Activated CD4-positive, alpha-beta T cell treated with anti-CD3 and anti-CD28 coated beads, Interleukin-2, Interleukin-6, amounts not matched to agents 100 ng/mL and 50 ng/mL, durations not matched to agents 16 hours and 8 hours (primary cell): ENCODE results near the gene SASH3.

Source experiments
- DNase-seq: peaks from one replicate; pipeline ENCODE4 v3.0.0-alpha.2; 2020

The SASH3 gene

GRCh38 chrX:129818123-129818522 lies 38.4 kb downstream of the SASH3 start:
- no peak for DNase-seq

DNA sequence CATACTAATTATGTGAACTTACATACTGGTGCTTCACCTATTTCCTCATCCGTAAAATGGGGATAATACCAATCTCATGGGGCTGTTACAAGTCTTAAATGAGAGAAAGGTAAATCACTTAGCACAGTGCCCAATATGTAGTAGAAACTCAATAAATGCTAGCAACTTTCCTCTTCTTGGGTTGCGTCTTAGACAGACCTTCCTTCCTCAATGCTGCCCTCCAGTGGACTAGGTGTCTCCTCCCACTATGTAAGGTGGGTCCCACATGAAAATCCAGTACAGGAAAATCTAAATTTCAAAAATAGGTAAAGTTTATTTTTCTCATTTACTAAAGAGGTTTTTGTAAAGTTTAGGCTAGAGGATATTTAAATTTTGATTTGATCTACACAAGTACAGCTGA lies 43.4 kb downstream of the SASH3 start:
- peak; percentile 66 for DNase-seq

DNA sequence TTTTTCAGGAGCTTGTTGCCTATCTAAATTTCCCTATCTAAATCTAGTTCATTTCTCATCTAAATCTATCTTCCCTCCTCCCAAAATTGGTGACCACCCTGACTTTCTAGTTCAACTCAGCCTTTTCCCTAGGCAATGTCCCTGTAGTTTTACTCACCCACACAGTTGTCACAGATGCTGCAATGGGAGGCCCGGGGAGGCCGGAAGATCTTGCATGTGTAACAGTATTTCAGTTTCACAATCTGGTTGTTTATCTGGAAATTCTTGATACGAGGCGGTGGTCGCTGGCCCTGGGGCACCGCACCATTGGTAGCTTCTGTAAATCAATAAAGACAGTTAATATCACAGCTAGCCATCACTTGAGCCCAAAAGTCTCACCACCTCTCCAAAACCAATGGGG lies 43.8 kb downstream of the SASH3 start:
- DNase-seq: peak; percentile 14

DNA sequence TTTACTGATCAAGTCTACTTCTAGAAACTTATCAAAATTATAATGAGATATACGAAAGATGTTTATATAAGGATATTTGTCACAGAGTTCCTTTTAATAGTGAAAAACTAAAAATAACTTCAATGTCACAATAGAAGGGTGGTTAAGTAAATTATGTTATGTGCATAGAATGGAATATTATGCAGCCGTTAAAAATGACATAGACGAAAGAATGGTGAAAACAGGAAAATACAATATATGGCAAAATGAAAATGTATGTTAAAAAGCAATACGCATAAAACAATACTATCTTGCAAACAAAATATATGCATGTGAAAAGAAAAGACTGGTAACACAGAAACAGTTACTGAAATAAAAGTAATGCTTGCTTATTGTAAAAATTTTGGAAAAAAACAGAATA lies 44.9 kb downstream of the SASH3 start:
- DNase-seq: no peak

DNA sequence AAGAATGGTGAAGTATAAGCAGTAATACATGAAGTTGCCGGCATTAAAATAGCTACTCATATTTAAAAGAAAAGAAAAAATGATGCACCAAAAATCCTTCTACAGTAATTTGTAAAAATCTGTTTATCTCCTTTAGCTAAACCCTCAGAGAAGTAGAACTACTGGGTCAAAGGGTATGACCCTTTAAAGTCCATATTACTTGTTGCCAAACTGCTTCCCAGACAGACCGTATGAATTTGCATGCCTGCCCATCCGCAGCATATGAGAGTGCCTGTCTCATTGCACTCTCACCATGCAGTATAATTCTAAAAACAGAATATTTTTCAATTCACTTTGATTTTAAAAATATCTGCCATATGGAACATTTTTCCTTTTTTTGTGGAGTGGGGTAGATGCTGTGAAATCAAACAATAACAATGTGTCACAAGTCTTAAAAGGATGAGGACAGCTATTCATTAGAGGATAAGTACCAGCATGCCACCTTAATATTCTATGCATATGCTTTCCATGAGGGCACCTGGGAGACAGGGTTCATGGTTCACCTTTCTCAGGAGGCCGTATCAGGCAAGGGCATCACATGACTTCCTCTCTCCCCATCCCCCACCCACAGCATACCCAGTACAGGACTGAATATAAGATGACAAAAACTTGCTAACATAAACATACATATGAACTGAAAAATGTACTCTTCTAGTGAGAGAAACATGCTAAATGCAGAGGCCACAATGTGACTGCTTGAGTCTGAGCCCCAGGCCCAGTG lies 46.2 kb downstream of the SASH3 start:
- no peak for DNase-seq

DNA sequence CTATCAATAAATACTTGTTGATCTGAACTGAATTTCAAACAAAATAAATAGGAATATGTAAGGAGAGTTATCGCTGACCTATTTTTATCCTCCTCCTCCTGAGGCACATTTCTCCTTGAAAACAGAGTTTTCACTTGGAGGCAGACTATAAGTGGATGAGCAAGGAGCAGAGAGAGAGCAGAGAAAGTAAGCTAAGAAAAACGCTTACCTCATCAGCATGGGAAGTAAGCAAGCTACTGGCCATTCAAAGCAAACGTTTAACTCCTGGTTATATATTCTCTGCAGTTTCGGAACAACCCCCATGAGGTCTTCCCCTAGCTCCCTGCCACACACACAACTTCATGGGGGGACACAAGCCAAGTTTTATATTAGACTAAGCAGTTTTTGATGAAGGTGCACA lies 50.7 kb downstream of the SASH3 start:
- DNase-seq: no peak

GRCh38 chrX:129831091-129831885 lies 51.5 kb downstream of the SASH3 start:
- no peak for DNase-seq

DNA sequence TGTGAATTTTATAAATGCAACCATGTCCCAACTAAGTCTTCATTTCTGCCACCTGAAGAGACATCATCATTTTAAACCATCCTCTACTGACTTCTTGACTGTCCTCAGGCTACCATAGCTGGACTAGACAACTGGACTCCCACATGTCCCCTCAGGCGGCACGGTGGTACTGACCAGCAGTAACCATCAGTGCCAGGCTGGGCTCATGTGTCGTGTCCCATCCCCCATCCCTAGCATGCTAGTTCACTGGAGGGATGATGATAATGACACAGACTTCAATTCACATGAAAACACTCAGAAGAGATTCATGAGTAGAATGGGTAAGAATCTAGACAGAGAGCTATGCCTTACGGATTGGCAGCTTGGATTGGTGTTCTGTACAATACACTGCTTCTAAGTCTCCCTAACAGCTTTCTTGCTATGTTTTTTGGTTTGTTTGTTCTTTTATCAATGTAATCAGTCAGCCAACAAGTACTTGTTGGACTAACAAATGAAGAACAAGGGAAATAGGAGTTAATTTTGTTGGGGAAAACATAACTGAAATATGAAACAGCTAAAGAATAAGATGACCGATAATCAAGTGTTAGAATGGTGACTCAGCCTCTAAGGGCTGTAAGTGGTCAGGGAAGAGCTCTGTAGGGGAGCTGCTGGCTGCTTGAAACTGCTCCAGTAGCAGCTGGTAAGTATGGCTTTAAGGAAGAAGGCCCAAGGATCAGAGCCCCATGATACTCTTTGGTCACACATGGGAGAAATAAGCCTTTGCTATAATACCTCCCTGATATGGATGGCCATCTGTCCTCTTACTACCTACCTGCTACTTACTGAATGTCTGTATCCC lies 53.6 kb downstream of the SASH3 start:
- no peak for DNase-seq

- no peak for DNase-seq
Measured at GRCh38 chrX:129836827-129837226, 57.1 kb downstream of the SASH3 start.

DNA sequence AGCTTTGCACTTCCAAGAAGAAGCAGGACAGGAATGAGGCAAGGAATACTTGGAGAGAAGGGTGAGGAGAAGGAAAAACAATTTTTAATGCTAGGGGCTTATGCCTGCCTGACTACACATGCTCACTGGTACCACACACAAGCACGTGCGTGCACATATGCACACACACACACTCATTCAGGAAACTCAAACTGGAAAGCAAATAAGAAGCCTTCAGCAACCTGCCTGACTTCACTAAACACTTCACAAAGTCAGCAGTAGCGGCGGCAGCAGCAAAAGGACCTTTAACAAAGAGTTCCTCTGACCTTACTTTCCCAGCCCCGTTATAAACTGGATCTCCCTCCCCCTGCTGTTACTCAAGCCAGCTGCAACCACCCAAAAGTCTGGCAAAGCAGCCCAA lies 60.6 kb downstream of the SASH3 start:
- no peak for DNase-seq

- no peak for DNase-seq
Measured at GRCh38 chrX:129842510-129843208, 62.9 kb downstream of the SASH3 start.

GRCh38 chrX:129843209-129843458 lies 63.4 kb downstream of the SASH3 start:
- no peak for DNase-seq

DNA sequence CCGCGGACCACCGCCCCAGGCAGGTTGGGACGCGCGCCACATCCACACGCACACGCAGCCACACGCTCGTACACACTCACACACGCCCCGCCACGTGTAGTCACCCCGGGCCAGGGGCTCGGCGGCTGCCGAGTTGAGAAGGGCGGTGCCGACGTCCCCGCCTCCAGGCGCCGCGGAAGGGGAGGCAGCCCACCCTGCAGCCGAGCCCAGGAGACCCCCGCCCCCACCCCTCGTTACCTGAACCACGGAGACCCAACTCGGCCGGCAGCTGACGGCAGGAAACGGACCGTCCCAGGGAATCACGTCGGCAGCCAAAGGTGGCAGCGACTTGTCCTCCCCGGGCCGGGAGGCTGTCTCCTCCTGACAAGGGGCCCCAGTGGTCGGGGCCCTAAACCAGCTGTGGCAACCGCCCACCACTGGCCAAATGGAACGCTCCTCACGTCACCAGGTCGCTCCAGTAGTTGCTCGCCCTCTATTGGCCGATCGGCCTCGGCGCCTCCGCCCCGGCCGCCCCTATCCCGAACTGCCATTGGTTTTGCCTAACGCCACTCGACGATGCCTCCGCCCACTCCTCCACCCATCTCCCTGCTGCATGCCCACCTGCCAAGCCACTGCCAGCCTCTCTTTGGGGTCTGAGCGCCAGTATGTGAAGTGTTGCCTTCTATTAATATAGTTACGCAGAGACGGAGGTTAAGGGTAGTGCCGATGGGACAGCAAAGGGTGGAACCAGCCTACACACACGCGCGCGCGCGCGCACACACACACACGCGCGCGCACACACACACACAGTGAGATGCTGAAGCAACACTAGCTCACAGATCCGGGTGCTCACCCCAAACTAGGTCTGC lies 63.9 kb downstream of the SASH3 start, which contains the start of gene ZDHHC9:
Gene ZDHHC9, minus strand, starts transcription at position 428 of the 848 bp plus-strand sequence. CDS start 1,941 bp downstream, outside the sequence.
- DNase-seq: peak; percentile 91
